GM19438 (cell line): ENCODE measurements around the gene IFNA13.
"Not testable (repeated sequence)": the region's sequence is repeated elsewhere in the genome, so short reads cannot be mapped to it uniquely, and the experiment has no call there.

Experiments used
- ATAC-seq: cut with Tn5 transposase; IDR thresholded peaks from one replicate; pipeline ENCODE4 v1.9.1; 2021; ENCODE audit warnings: low read depth; ENCODE audit not compliant: unreplicated experiment

Gene IFNA13

GRCh38 chr9:21367957-21368356 lies at the start of gene IFNA13:
Gene IFNA13 (minus strand): TSS chr9:21368057. CDS start chr9:21368010, 47 bp downstream.
- ATAC-seq: no peak

GRCh38 chr9:21415493-21416267 lies 47.8 kb upstream of the IFNA13 start:
- ATAC-seq: no peak

GRCh38 chr9:21414220-21414940 lies 46.5 kb upstream of the IFNA13 start:
- no peak for ATAC-seq

- ATAC-seq: peak; percentile 54
These were observed 45.8 kb upstream of the IFNA13 start for GRCh38 chr9:21413624-21414023.

GRCh38 chr9:21413151-21413550 lies 45.3 kb upstream of the IFNA13 start:
- no peak for ATAC-seq

GRCh38 chr9:21412107-21412506 lies 44.2 kb upstream of the IFNA13 start:
- ATAC-seq: peak; percentile 71

GRCh38 chr9:21408817-21409216 lies 41.0 kb upstream of the IFNA13 start, which contains the start of gene IFNA8:
Gene IFNA8 (plus strand): TSS chr9:21409117. CDS start chr9:21409177, 60 bp downstream.
- no peak for ATAC-seq

- no peak for ATAC-seq
These were observed 36.3 kb upstream of the IFNA13 start for GRCh38 chr9:21404146-21404545.

GRCh38 chr9:21402386-21403251 lies 34.8 kb upstream of the IFNA13 start:
- ATAC-seq: peak; percentile 76

- no peak for ATAC-seq
These were observed 32.1 kb upstream of the IFNA13 start for GRCh38 chr9:21399956-21400355.

- ATAC-seq: no peak
These were observed 31.2 kb upstream of the IFNA13 start for GRCh38 chr9:21398955-21399489.

- ATAC-seq: peak; percentile 71
These were observed 28.2 kb upstream of the IFNA13 start for GRCh38 chr9:21395778-21396717.

- ATAC-seq: peak; percentile 85
These were observed 24.4 kb upstream of the IFNA13 start for GRCh38 chr9:21392270-21392669.

- ATAC-seq: no peak
These were observed 17.3 kb upstream of the IFNA13 start, which contains the start of gene IFNA2 for GRCh38 chr9:21385131-21385670. Gene IFNA2 (minus strand): TSS chr9:21385398. CDS start chr9:21385329, 69 bp downstream.

- no peak for ATAC-seq
These were observed 15.8 kb upstream of the IFNA13 start for GRCh38 chr9:21383627-21384026.

GRCh38 chr9:21381448-21382339 lies 13.8 kb upstream of the IFNA13 start:
- peak; percentile 98 for ATAC-seq

GRCh38 chr9:21371467-21371866 lies 3.6 kb upstream of the IFNA13 start:
- not testable (repeated sequence) for ATAC-seq

GRCh38 chr9:21367169-21367568 lies 688 bp downstream of the IFNA13 start:
- peak; percentile 70 for ATAC-seq
